GM21390 (cell line): ENCODE results near the gene UMAD1.

ENCODE experiments used
- ATAC-seq: cut with Tn5 transposase; IDR thresholded peaks from one replicate; pipeline ENCODE4 v1.9.1; 2021; ENCODE audit not compliant: unreplicated experiment

Gene UMAD1

DNA sequence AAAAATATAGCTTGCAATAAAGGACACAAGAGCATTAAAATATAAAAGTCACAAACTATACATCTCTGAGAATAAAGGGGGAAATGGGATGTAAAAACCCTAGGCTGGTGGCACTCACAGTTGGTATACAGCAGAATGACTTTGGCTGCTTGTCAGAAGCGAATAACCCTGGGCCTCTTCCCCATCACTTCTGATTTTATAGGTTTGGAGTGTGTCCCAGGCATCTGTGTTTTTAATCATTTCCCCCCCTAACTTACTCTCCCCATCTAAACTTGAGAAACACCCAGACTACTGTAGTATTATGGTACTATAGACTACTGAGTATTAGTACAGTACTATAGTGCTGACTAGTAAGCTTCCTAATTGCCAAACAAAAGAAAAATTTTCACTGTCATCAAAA is 79.6 kb downstream of the UMAD1 start:
- ATAC-seq = no peak

GRCh38 chr7:7720750-7721621 is 80.4 kb downstream of the UMAD1 start:
- peak; percentile 35 for ATAC-seq

GRCh38 chr7:7731732-7732131 is 91.2 kb downstream of the UMAD1 start:
- no peak for ATAC-seq

DNA sequence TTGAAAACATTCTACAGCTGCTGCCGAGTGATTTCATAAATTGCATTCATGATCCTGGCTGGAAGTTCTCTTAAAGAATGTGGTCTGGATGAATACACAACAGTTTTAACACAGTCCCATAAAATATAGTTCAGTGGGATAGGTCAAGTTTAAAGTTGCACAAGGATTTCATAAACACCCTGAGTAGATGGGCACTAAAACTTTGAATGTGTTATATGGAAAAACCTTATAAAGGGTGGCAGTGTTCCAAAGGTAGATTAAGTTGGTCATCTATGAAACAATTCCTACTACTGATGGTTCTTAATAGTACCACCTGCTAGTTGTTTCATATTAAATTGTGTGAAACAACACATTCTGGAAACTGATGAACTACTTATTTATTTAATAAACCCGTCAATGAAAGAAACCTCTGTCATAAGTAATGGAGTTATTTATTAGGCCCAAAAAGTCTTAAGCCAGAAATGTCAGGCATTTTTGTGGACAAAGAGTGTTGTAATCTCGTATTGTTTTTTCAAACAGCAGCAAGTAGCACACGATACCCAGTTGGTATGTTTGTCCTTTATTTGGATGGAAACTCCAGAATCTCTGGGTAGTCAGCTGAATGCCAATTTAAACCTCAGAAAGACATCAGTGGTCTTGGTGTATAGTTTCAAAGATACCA is 92.2 kb downstream of the UMAD1 start:
- no peak for ATAC-seq

DNA sequence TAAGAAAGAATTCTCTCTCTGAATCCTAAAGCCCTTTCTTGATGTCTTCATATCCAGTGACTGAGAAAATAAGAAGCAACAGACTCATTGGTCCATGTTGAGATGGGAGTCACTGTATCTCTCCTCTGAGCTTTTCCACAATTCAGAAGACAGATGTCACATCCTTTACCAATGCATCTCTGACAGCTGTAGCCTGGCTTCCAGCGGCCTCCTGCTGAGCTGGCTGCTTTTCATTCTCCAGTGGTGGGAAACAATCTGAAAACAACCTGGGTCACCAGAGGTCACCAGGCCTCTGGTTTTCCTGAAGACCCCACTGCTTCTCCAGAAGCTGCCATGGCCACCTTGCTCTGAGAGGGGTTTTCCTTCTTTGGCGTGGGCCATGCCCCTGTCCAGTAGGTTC is 96.1 kb downstream of the UMAD1 start:
- ATAC-seq = no peak

- no peak for ATAC-seq
Measured at GRCh38 chr7:7737674-7738073, 97.1 kb downstream of the UMAD1 start.

DNA sequence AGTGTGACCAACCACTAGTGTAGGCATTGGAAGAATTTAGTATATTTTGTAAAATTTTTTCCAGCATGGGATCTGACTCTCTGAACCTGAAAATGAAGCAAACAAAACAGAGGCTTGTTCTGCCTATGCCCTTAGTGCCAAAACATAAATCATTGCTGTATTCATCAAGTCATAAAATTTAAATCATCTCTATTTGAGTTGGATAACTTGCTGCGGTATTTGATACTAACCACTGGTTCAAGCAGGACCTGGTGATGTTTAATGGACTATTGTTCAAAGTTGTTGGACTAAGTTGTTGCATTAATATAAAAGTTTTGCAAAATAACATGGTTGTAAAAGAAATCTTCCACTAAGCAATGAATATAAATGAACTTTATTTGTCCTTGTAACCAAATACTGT is 97.6 kb downstream of the UMAD1 start:
- no peak for ATAC-seq

- ATAC-seq = no peak
Measured at GRCh38 chr7:7738622-7739021, 98.1 kb downstream of the UMAD1 start.

GRCh38 chr7:7739204-7740036 is 98.9 kb downstream of the UMAD1 start:
- no peak for ATAC-seq

- ATAC-seq = no peak
Measured at GRCh38 chr7:7740037-7740355, 99.4 kb downstream of the UMAD1 start.

DNA sequence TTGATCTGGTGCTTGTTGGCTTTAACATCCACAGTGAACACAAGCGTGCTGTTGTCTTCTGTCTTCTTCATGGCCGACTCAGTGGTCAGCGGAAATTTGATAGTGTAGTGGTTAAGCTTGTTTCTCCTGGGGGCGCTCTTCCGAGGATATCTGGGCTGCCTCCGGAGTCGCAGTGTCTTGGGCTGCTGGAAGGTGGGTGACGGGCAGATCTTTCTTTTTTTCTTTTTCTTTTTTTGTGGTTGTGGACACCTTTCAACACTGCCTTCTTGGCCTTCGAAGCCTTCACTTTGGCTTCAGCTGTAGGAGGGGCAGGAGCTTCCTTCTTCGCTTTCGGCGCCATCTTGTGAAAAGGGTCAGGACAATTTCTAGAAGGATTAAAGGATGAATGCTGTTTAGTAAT is 101.7 kb downstream of the UMAD1 start:
- no peak for ATAC-seq

DNA sequence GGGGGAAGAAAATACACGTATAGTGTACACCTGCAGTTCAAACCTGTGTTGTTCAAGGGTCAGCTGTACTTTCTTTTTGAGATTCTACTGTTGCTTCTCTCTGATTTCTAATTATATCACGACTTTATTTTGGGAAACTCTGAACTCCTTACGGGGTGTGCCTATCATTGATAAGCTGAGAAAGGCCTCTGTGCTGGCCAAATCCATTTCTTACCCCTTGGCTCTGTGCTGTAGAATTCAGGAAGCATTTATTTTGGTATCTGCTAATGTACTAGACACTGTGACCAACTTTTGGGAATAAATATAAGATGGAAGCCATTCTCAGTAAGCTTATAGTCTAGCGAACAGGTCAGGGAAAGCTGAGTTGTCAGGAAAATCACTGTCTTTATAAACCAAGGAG is 104.7 kb downstream of the UMAD1 start:
- no peak for ATAC-seq

GRCh38 chr7:7745966-7746365 is 105.4 kb downstream of the UMAD1 start:
- no peak for ATAC-seq

DNA sequence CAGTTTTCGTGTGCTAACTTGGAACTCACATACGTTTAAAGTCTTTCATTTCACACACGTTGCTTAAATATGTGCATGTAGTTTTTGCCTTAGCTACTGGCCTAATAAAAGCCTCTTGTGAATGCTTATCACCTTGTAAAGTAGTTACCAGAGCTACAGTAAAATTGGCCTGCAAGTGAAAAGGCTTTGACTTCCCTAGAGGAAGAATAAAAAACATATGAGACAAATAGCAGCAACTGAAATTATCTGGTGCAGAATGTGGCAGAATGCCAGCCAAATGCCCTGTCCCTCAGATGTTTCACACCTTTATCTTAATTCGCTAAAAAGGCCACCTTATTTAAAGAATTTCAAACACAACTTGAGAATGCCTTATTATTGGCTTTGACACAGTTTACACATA is 105.9 kb downstream of the UMAD1 start:
- ATAC-seq = no peak

DNA sequence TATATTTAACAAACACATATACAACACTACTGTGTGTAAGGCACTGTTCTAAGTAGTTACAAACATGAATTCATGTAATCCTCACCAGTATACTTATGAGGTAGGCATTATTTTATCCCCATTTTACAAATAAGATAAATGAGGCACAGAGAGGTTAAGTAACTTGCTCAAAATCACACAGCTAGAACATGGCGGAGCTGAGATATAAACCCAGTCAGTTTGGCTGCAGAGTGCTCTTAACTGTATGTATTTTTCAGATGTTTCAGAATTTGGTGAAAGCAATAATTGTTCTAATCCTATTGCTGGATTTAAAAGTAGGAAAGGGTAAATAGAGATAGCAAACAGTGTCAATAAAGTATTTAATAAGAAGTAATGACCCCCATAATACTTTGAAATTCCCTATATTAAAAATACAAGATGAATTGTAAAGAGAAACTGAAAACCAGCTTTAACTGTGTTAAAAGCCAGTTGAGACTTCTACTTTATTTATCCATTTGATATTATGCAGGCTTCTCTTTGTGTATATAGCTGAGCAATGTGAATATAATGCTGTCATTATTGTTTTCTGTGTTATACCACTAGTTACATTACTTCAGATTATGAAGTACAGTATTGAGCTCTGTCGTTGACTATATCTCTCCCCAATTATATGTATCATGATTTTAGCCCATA is 110.2 kb downstream of the UMAD1 start:
- ATAC-seq = no peak

GRCh38 chr7:7751243-7752092 is 110.9 kb downstream of the UMAD1 start:
- no peak for ATAC-seq

GRCh38 chr7:7756577-7756976 is 116.0 kb downstream of the UMAD1 start:
- ATAC-seq = no peak

DNA sequence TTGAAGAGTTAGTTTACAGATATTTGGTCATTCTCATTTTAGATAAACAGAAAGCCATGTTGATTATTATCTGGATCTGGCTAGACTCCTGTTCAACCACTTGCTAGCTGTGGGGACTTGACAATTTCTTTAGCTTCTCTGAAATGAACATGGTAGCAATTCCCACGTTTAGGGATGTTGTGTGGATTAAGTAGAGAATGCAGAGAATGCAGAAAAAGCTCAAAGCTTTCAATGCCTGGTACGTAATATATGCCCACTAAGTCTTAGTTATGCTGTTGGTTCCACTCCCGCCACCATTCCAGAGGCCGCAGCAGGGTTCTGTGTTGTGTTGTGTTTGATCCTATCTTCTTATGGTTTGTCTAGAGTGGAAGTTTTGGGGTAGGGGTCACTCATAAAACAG is 117.0 kb downstream of the UMAD1 start:
- no peak for ATAC-seq

DNA sequence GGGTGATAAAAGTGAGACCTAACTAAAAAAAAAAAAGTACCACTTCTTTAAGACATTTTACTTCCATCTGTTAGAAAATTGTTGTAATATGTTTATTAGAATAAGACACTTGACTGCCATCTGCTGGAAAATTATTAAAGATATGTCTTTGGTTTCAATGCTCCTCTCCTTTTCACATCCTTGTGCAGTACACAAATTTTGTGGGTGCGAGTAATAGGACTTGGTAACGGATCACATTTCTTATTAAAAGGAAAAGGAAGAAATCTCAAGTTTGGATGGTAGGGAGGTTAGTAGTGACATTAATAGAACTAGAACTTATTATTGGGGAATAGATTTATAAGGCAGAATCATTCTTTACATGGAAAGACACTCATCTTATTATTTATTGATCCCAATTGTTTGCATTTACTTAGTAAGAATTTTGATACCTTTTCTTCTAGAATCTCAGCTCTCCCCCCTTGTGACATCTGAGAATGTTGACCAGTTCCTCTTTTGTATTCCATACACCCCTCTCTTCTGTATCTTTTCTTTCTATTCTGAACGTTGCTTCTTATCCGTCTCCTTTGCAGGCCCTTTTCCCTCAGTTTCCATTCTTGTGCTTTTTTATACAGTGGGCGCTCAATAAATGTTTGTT is 120.9 kb downstream of the UMAD1 start:
- no peak for ATAC-seq
